ENCODE measurements around the gene CREBRF.
A peak's percentile ranks its signal among the peaks of the same experiment; 100 is the strongest.

GRCh38 chr5:173010547-173011464, 45.3 kb upstream of the CREBRF start:
- TF ChIP-seq, protein P1, sequence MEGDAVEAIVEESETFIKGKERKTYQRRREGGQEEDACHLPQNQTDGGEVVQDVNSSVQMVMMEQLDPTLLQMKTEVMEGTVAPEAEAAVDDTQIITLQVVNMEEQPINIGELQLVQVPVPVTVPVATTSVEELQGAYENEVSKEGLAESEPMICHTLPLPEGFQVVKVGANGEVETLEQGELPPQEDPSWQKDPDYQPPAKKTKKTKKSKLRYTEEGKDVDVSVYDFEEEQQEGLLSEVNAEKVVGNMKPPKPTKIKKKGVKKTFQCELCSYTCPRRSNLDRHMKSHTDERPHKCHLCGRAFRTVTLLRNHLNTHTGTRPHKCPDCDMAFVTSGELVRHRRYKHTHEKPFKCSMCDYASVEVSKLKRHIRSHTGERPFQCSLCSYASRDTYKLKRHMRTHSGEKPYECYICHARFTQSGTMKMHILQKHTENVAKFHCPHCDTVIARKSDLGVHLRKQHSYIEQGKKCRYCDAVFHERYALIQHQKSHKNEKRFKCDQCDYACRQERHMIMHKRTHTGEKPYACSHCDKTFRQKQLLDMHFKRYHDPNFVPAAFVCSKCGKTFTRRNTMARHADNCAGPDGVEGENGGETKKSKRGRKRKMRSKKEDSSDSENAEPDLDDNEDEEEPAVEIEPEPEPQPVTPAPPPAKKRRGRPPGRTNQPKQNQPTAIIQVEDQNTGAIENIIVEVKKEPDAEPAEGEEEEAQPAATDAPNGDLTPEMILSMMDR (IDR thresholded peaks at IDR 0.05): peak in 2 of 3 donors; percentile 30 to 45
- TF ChIP-seq POLR2A (IDR thresholded peaks at IDR 0.05) (no peak), POLR2AphosphoS5 (IDR thresholded peaks at IDR 0.05) (peak in 2 of 3 donors; percentile 23 to 35)

All from breast epithelium (tissue), 3 donors.